Measurements from ENCODE around the gene SEMA4G.

The SEMA4G gene

DNA sequence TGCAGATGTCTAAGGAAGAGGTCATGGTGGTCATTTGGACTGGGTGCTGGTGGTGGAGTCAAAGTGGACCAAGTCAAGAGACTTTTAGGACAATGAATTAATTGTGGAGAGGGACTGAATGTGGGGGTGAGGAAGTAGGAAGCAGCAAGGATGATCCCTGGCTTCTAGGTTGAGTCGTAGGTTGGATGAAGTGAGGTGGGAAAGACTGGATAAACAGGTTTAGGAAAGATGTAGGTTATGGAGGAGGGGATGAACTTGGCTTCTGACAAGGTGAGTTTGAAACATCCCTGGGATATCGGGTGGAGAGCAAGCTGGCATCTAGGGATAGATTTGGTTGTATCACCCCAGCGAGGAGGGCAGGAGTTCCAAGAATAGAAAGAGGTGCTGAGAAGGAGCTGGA is 7.6 kb downstream of the SEMA4G start:
- Histone ChIP-seq H4K20me1 (peaks cover 0 to 9% (median 0%) of the 10 kb centered on the region in 11 experiments; a peak in 4 of 22 replicates), H3K9ac (no peak overlapping the region), H3K4me2 (no peak overlapping the region), H3K36me3 (peaks cover 26 to 45% (median 34%) of the 10 kb centered on the region in 11 experiments), H3K27me3 (no peaks in the 10 kb centered on the region), H3K4me3 (no peak overlapping the region), H3K27ac (no peak overlapping the region), H3K9me3 (replicated peaks in 1 of 11) (no peaks in the 10 kb centered on the region), H3K4me1 (no peaks in the 10 kb centered on the region)
- TF ChIP-seq Cebpa-rat (IDR thresholded peaks at IDR 0.05): no peak

DNA sequence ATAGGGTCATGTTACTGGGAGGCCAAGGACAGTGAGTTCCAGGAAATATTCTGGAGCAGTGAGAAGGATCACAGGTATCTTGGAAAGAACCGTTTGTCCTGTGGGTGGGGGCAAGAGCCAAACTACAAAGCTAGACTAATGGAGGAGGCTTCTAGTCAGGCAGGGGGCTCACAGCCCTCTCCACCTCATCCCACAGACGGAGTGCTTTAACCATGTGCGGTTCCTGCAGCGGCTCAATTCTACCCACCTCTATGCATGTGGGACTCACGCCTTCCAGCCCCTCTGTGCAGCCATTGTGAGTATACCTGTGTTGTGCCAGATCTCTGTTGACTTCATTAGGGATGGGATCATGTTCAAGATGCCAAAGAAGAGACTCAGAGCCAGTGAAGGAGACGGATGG is 8.1 kb downstream of the SEMA4G start:
- Histone ChIP-seq H4K20me1 (peaks cover 0 to 9% (median 0%) of the 10 kb centered on the region in 11 experiments; a peak in 3 of 22 replicates), H3K9ac (no peak overlapping the region), H3K36me3 (peaks cover 27 to 50% (median 40%) of the 10 kb centered on the region in 11 experiments), H3K27ac (no peak overlapping the region), H3K4me1 (no peaks in the 10 kb centered on the region), H3K4me3 (no peak overlapping the region), H3K9me3 (replicated peaks in 1 of 11) (no peaks in the 10 kb centered on the region), H3K27me3 (no peaks in the 10 kb centered on the region), H3K4me2 (no peak overlapping the region)
- TF ChIP-seq Cebpa-rat (IDR thresholded peaks at IDR 0.05): no peak

DNA sequence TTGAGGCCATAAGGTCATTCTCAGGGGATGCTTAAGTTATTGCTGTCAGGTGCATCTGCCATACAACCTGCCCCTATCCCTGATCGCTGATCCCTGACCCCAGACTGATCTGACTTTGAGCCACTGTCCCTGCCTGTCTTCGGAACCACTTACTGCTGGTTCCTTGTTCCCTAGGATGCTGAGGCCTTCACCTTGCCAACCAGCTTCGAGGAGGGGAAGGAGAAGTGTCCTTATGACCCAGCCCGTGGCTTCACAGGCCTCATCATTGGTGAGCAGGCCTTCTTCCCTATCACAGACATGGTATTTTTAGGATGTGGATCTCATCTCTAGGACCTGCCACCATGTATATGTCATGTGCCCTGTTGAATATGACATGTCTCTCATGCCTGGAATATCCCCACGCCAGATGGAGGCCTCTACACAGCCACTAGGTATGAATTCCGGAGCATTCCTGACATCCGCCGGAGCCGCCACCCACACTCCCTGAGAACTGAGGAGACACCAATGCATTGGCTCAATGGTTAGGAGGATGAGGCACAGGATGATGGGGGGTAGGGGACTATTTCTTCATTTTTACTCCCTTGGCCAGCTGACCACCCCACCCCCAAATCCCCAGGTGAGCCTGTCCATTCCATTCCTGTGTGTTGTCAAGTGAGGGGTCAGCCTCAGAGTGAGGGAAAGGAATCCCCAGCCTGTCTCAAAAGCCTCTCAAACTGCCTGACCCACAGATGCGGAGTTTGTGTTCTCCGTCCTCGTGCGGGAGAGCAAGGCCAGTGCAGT is 9.0 kb downstream of the SEMA4G start:
- Histone ChIP-seq H3K36me3 (peaks cover 34 to 59% (median 48%) of the 10 kb centered on the region in 11 experiments), H3K27me3 (no peaks in the 10 kb centered on the region)

DNA sequence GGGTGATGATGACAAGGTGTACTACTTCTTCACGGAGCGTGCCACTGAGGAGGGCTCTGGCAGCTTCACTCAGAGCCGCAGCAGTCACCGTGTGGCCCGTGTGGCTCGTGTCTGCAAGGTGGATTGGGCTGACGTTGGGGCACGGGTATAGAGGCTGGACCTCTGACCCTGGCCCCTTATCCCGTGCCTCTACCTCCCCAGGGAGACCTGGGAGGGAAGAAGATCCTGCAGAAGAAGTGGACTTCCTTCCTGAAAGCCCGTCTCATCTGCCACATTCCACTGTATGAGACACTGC is 9.5 kb downstream of the SEMA4G start:
- Histone ChIP-seq H3K4me1 (no peaks in the 10 kb centered on the region), H3K4me3 (no peak overlapping the region), H3K27ac (no peak overlapping the region), H3K9ac (no peak overlapping the region), H3K9me3 (replicated peaks in 1 of 11) (no peaks in the 10 kb centered on the region), H3K36me3 (peaks cover 37 to 62% (median 52%) of the 10 kb centered on the region in 11 experiments), H3K4me2 (no peak overlapping the region), H4K20me1 (peaks cover 0 to 9% (median 0%) of the 10 kb centered on the region in 11 experiments; a peak in 3 of 22 replicates), H3K27me3 (no peaks in the 10 kb centered on the region)
- TF ChIP-seq Cebpa-rat (IDR thresholded peaks at IDR 0.05): no peak

More for the DNA sequence above, 9.0 kb downstream of the SEMA4G start:
- Histone ChIP-seq H3K4me1 (no peaks in the 10 kb centered on the region), H3K4me2 (no peak overlapping the region), H3K9ac (no peak overlapping the region), H3K4me3 (no peak overlapping the region), H3K27ac (no peak overlapping the region), H3K9me3 (replicated peaks in 1 of 11) (no peaks in the 10 kb centered on the region), H4K20me1 (peaks cover 0 to 9% (median 0%) of the 10 kb centered on the region in 11 experiments; a peak in 3 of 22 replicates)
- no peak for TF ChIP-seq Cebpa-rat (IDR thresholded peaks at IDR 0.05)

DNA sequence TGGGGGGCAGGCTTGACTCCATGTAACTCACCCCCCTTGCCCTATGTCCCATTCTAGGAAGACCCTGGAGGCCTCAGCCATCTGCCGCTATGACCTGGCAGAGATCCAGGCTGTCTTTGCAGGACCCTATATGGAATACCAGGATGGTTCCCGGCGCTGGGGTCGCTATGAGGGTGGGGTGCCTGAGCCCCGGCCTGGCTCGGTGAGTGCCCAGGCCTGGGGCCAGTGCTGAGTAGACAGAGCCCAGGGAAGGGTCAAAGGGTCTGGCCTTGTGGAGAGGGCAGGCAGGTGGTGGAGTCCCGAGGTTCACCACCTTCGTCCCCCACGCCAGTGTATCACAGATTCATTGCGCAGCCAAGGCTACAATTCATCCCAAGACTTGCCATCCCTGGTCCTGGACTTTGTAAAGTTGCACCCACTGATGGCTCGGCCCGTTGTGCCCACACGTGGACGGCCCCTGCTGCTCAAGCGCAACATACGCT is 10.5 kb downstream of the SEMA4G start:
- TF ChIP-seq Cebpa-rat (IDR thresholded peaks at IDR 0.05): no peak
- Histone ChIP-seq H3K4me3 (no peak overlapping the region), H3K27ac (no peak overlapping the region), H3K27me3 (no peaks in the 10 kb centered on the region), H3K4me1 (no peaks in the 10 kb centered on the region), H3K4me2 (no peak overlapping the region), H3K9me3 (replicated peaks in 1 of 11) (no peaks in the 10 kb centered on the region), H3K9ac (no peak overlapping the region), H3K36me3 (peaks cover 37 to 72% (median 59%) of the 10 kb centered on the region in 11 experiments), H4K20me1 (peaks cover 0 to 16% (median 0%) of the 10 kb centered on the region in 11 experiments; a peak in 6 of 22 replicates)

DNA sequence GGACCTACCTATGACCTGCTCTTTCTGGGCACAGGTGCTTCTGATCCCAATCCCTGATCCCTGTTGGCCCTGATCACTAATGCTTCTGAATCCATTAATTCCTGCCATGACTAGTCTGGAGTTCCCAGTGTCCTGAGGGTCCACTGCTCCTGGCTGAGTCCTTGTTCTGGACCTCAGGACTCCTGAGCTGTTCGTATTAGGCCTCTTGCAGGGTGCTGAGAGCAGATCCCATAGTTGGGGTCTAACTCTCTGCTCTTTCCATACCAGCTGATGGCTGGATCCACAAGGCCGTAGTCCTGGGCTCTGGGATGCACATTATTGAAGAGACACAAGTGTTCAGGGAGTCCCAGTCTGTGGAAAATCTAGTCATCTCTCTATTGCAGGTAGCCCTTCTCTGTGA is 11.0 kb downstream of the SEMA4G start:
- peaks cover 41 to 77% (median 63%) of the 10 kb centered on the region in 11 experiments for H3K36me3 ChIP-seq
- no peak for TF ChIP-seq Cebpa-rat (IDR thresholded peaks at IDR 0.05)
- H3K27me3 ChIP-seq: no peaks in the 10 kb centered on the region
- peaks cover 0 to 1% (median 0%) of the 10 kb centered on the region in 10 experiments; a peak in 2 of 20 replicates for H3K4me1 ChIP-seq
- H4K20me1 ChIP-seq: peaks cover 0 to 21% (median 0%) of the 10 kb centered on the region in 11 experiments; a peak in 6 of 22 replicates
- H3K9me3 ChIP-seq (replicated peaks in 1 of 11): no peaks in the 10 kb centered on the region
- H3K4me2 ChIP-seq: no peak overlapping the region
- no peak overlapping the region for H3K9ac ChIP-seq
- H3K4me3 ChIP-seq: no peak overlapping the region
- H3K27ac ChIP-seq: no peak overlapping the region

DNA sequence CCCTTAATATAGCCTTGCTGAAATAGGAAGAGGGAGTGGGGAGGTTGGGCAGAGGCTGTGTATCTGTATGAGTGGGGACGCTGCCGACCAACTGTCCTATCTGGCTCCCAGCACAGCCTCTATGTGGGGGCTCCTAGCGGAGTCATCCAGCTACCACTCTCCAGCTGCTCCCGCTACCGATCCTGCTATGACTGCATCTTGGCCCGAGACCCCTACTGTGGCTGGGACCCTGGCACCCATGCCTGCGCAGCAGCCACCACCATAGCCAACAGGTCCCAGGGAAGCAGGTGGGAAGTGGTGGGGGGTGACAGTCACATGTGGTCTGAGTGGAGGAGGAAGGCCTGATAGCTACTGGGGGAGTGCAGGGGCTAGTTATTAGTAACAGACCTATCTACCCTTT is 11.4 kb downstream of the SEMA4G start:
- no peak overlapping the region for H3K4me3 ChIP-seq
- peaks cover 0 to 5% (median 3%) of the 10 kb centered on the region in 10 experiments; a peak in 10 of 20 replicates for H3K4me1 ChIP-seq
- H3K9me3 ChIP-seq (replicated peaks in 1 of 11): no peaks in the 10 kb centered on the region
- peaks cover 45 to 81% (median 67%) of the 10 kb centered on the region in 11 experiments for H3K36me3 ChIP-seq
- H3K4me2 ChIP-seq: no peak overlapping the region
- H3K27me3 ChIP-seq: no peaks in the 10 kb centered on the region
- TF ChIP-seq Cebpa-rat (IDR thresholded peaks at IDR 0.05): no peak
- H4K20me1 ChIP-seq: peaks cover 0 to 22% (median 0%) of the 10 kb centered on the region in 11 experiments; a peak in 6 of 22 replicates
- H3K9ac ChIP-seq: no peak overlapping the region
- H3K27ac ChIP-seq: no peak overlapping the region

DNA sequence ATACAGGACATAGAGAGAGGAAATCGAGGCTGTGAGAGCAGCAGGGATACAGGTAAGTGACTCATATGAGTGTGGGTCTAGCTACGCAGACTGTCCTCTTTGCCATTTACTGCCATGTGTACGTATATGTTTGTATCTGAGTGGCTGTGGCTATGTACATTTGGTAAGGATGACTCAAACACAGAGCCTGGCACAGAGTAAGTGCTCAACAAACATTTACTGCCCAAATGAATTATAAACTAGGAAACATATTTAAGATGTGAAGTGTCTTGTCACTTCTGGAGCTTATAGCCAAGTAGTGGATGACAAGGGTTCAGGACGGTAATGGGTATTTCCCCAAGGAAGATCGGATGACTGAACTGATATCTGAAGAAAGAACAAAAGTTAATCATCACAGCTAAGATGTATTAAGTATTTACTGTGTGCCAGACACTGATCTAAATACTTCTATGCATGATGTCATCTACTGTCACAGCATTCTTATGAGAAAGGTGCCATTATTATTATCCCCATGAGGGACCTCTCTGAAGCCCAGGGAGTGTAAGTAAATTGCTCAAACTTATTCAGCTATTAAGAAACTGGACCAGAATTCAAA is 12.0 kb downstream of the SEMA4G start:
- no peak overlapping the region for H3K4me2 ChIP-seq
- H4K20me1 ChIP-seq: peaks cover 0 to 22% (median 0%) of the 10 kb centered on the region in 11 experiments; a peak in 7 of 22 replicates
- no peaks in the 10 kb centered on the region for H3K9me3 ChIP-seq (replicated peaks in 1 of 11)
- TF ChIP-seq Cebpa-rat (IDR thresholded peaks at IDR 0.05): no peak
- no peaks in the 10 kb centered on the region for H3K27me3 ChIP-seq
- peaks cover 50 to 86% (median 68%) of the 10 kb centered on the region in 11 experiments for H3K36me3 ChIP-seq
- no peak overlapping the region for H3K4me3 ChIP-seq
- H3K4me1 ChIP-seq: peaks cover 3 to 11% (median 9%) of the 10 kb centered on the region in 10 experiments
- H3K27ac ChIP-seq: no peak overlapping the region
- no peak overlapping the region for H3K9ac ChIP-seq
